ENCODE data around the gene CRYL1. TPM values are rescaled to one million over a fixed set of nuclear protein-coding genes. Genes with fewer than 3 reads are reported as not detected.

CRYL1 gene
- polyA plus RNA-seq, 1 donor: 24.1 TPM

DNA sequence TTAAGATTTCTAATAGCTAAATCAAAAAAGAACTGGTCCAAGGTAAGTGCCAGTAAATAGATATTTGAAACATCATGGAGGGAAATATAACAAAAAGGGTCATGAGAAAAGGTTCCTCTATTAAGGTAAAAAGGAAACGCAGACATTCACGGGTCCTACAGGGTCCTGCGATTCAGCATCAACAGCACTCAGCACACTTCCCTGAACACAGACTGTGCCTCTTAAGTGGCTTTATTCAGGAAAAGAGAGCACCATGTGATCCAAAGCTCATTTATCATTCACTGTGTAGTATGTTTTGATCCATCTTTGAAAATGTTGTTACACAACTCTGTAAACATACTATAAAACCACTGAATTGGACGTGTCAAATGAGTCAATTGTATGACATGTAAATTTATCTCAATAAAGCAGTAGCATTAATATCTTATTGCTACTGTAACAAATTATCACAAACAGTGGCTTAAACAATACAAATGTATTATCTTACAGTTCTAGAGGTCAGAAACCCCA lies 33.7 kb downstream of the CRYL1 start:
- no peak for DNase-seq

- DNase-seq: no peak
These were observed 36.4 kb downstream of the CRYL1 start for GRCh38 chr13:20489185-20489820.

GRCh38 chr13:20487927-20488326 lies 37.7 kb downstream of the CRYL1 start:
- DNase-seq: no peak

- no peak for DNase-seq
These were observed 42.9 kb downstream of the CRYL1 start for GRCh38 chr13:20482787-20483186.

GRCh38 chr13:20482275-20482761 lies 43.3 kb downstream of the CRYL1 start:
- DNase-seq: no peak

GRCh38 chr13:20477394-20477793 lies 48.3 kb downstream of the CRYL1 start:
- DNase-seq: no peak

- no peak for DNase-seq
These were observed 49.5 kb downstream of the CRYL1 start for GRCh38 chr13:20475927-20476691.

DNA sequence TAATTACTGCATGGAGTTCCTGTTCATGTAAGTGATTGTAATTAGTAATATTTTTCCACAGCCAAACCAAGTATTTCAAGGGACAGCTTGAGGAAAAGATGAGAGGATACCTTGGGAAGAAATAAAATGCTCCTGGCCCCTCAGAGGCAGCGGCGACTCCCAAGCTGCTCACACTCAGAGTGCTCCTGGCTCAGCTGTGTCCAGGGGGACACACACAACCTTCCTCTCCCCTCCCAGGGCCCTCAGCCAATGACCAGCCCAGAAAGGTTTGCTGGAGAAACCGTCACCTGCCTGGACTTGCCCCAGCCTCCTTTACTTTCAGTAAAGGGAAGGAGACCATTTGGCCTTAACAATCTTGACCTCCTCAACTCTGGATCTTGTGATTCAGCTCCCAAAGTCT lies 51.1 kb downstream of the CRYL1 start:
- DNase-seq: no peak

- DNase-seq: no peak
These were observed 51.8 kb downstream of the CRYL1 start for GRCh38 chr13:20473888-20474287.

DNA sequence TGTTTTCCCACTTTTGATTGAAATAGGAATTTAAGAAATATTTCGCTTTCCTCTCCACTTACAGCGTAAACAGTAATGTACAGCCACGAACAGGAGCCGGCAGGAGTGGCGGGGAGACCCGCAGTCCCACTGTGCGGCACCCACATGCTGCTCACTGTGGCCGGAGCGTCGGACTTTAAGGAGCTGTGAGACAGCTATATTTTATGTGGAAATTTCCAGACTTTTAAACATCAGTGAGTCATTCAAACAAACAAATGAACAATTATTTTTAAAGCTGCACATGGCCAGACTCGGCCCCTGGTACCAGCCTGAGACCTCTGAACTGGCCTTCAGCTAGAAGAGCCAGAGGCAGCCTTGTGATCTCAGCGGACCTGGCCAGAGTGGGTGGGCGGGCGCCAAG lies 52.5 kb downstream of the CRYL1 start:
- no peak for DNase-seq

- no peak for DNase-seq
These were observed 53.1 kb downstream of the CRYL1 start for GRCh38 chr13:20472531-20472930.

DNA sequence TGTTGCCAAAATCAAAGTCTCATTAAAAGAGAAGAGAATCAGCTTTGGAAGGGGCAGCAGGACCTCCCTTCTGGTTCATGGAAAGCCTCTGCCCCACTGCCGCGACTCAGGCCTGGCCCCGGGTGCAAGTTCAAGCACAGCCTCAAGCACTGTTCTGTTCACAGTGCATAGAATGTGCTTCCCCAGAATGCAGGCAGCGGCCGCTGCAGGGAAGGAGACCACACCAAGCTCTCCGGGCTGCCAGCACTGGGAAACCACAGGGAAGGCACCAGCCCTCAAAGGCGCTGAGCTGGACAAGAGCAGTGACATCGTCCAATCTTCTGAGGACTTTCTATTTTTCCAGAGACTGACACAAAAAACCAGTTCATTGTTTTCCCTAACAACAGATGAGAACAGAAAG lies 55.5 kb downstream of the CRYL1 start:
- DNase-seq: no peak

- no peak for DNase-seq
These were observed 59.3 kb downstream of the CRYL1 start for GRCh38 chr13:20466371-20466770.

- no peak for DNase-seq
These were observed 60.3 kb downstream of the CRYL1 start for GRCh38 chr13:20465218-20465879.

- DNase-seq: no peak
These were observed 62.7 kb downstream of the CRYL1 start for GRCh38 chr13:20462921-20463320.

- DNase-seq: no peak
These were observed 63.1 kb downstream of the CRYL1 start for GRCh38 chr13:20462533-20462915.

- DNase-seq: no peak
These were observed 63.7 kb downstream of the CRYL1 start for GRCh38 chr13:20461860-20462532.

- DNase-seq: no peak
These were observed 64.2 kb downstream of the CRYL1 start for GRCh38 chr13:20461481-20461859.

DNA sequence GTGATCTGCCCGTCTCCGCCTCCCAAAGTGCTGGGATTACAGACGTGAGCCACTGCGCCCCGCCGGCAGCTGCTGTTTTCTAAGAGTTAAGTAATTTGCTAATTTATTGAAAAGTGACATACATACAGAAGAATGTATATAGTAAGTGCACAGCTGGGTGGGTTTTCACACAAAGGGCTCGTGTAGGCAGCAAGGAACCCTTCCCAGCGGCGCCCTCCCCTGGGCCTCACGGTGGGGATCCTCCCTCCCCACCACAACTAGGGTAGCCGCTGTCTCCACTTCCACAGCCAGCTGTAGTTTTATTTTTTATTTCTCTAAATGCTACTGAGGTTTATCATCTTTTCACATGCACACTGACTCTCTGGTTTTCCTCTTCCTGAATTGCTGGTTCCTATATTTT lies 64.9 kb downstream of the CRYL1 start:
- no peak for DNase-seq

DNA sequence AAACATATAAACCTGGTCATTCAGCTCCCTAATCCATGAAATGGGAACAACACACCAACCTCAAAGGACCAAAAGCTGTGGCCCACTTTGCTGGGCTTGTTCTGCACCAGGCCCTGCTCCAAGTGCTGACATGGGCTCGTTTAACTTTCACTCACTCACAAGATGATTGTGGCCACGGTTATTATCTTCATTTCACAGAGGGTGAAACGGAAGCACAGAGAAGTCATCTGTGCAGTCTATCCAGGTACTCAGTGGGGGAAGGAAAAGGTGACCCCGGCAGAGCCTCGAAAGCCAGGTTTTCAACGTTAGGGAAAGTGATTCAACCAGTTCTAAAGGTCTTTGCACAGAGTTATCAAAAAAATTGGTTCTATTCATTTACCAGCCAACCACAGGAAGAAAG lies 68.0 kb downstream of the CRYL1 start:
- DNase-seq: no peak

- no peak for DNase-seq
These were observed 68.9 kb downstream of the CRYL1 start for GRCh38 chr13:20456737-20457136.

DNA sequence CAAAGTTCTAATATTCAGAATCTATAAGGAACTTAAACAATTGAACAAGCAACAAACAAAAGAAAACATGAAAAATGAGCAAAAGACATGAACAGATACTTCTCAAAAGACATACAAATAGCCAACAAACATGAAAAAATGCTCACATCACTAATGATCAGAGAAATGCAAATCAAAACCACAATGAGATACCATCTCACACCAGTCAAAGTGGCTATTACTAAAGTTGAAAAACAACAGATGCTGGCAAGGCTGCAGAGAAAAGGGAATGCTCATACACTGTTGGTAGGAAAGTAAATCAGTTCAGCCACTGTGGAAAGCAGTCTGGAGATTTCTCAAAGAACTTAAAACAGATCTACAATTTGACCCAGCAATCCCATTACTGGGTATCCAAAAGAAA lies 74.3 kb downstream of the CRYL1 start:
- no peak for DNase-seq

- no peak for DNase-seq
These were observed 77.2 kb downstream of the CRYL1 start for GRCh38 chr13:20448470-20448869.

Measured in hindlimb muscle (tissue), 1 donor.